CD4-positive, alpha-beta T cell (primary cell): ENCODE measurements around the gene KIF22. TPM values are rescaled to one million over a fixed set of nuclear protein-coding genes. Genes with fewer than 3 reads are reported as not detected.
"Not testable (repeated sequence)": the region's sequence is repeated elsewhere in the genome, so short reads cannot be mapped to it uniquely, and the experiment has no call there.

Experiments
- ATAC-seq: fragments of 200-7000 bp; cut with Tn5 transposase; one replicate; pipeline ENCODE4 v1.10.0; 2022; ENCODE audit warnings: mild to moderate bottlenecking; ENCODE audit not compliant: poor library complexity
- CTCF ChIA-PET: fragments of 350-600 bp; sonication (Branson Sonifier 250); formaldehyde crosslinking; loops from one replicate; lab custom pipeline; 2021; ENCODE audit warnings: antibody characterized with exemption, inconsistent platforms; lab: Charles Lee
- POLR2A ChIA-PET: fragments of 350-600 bp; sonication (Branson Sonifier 250); formaldehyde crosslinking; loops from one replicate; lab custom pipeline; 2021; ENCODE audit warnings: antibody characterized with exemption, inconsistent platforms; lab: Charles Lee
- DNase-seq, 14 experiments: peaks; one replicate each; pipeline ENCODE4 v3.0.0-alpha.2; 2013 to 2020; ENCODE audit warnings: mixed read lengths in 2 of 14
- H3K27ac ChIP-seq, 2 donors: one replicate each; pipeline versions ENCODE4 v1.5.1 to v1.7.0; 2013; ENCODE audit warnings: low read length in 2 of 2, low read depth in 1 of 2, mild to moderate bottlenecking in 1 of 2
- H3K27me3 ChIP-seq, 2 experiments: 1 replicate in 1 of 2; 2 replicates in 1 of 2; pipeline versions ENCODE4 v1.6.1 to v1.7.0; 2013; ENCODE audit warnings: low read length in 2 of 2, control low read depth in 1 of 2, mild to moderate bottlenecking in 1 of 2, moderate library complexity in 1 of 2; ENCODE audit not compliant: insufficient read depth in 2 of 2, control insufficient read depth in 1 of 2
- H3K36me3 ChIP-seq: one replicate; pipeline ENCODE4 v1.6.1; 2013; ENCODE audit warnings: low read length, control low read depth; ENCODE audit not compliant: insufficient read depth
- H3K4me1 ChIP-seq: one replicate; pipeline ENCODE4 v1.6.1; 2013; ENCODE audit warnings: low read length, control low read depth; ENCODE audit not compliant: insufficient read depth
- H3K4me3 ChIP-seq: one replicate; pipeline ENCODE4 v1.5.1; 2013; ENCODE audit warnings: mild to moderate bottlenecking, low read length, moderate library complexity
- H3K9me3 ChIP-seq, 2 experiments: 1 replicate in 1 of 2; 2 replicates in 1 of 2; pipeline versions ENCODE4 v1.6.1 to v1.7.0; 2013; ENCODE audit warnings: low read length in 2 of 2, mild to moderate bottlenecking in 2 of 2, control low read depth in 1 of 2, moderate library complexity in 1 of 2; ENCODE audit not compliant: control insufficient read depth in 1 of 2, insufficient read depth in 1 of 2
- H3K27ac Mint-ChIP-seq: one replicate; pipeline ENCODE4 v1.8.0; 2020; ENCODE audit warnings: mixed read lengths
- H3K27me3 Mint-ChIP-seq: one replicate; pipeline ENCODE4 v1.8.0; 2021; ENCODE audit warnings: mixed read lengths
- H3K36me3 Mint-ChIP-seq: one replicate; pipeline ENCODE4 v1.8.0; 2021; ENCODE audit warnings: low read depth, mixed read lengths
- H3K4me1 Mint-ChIP-seq: one replicate; pipeline ENCODE4 v1.8.0; 2021; ENCODE audit warnings: low read depth, mixed read lengths
- H3K4me3 Mint-ChIP-seq: one replicate; pipeline ENCODE4 v1.8.0; 2020; ENCODE audit warnings: mild to moderate bottlenecking, mixed read lengths
- H3K9me3 Mint-ChIP-seq: one replicate; pipeline ENCODE4 v1.8.0; 2020; ENCODE audit warnings: mixed read lengths
- CTCF ChIP-seq: fragments of 200-600 bp; IDR thresholded peaks from one replicate; pipeline ENCODE4 v1.8.0; 2022; ENCODE audit warnings: antibody characterized with exemption, mild to moderate bottlenecking
- intact Hi-C, 2 experiments: fragments of 100-400 bp; cut with DNase I in 1 of 2; cut with micrococcal nuclease in 1 of 2; formaldehyde crosslinking; loops; one replicate each; pipeline versions ENCODE4 v1.15.1 to v1.9.0; 2023 to 2025; cut with DNase I, micrococcal nuclease
- total RNA-seq, 174 experiments: library from RNA in 2 of 174; stranded (reverse) in 2 of 174; gene quantifications; one replicate each; pipeline ENCODE4 v1.2.3 and lab custom pipeline; 2021 to 2026

The KIF22 gene
- total RNA-seq, 2 experiments from 2014 or later = 99.0 to 101 TPM

GRCh38 chr16:29831490-29831889 is 40.9 kb downstream of the KIF22 start:
- H3K27ac Mint-ChIP-seq = peak overlapping the region; percentile 26
- H3K27me3 ChIP-seq = no peaks in the 10 kb centered on the region
- peaks cover 63% of the 10 kb centered on the region for H3K36me3 Mint-ChIP-seq
- DNase-seq = no peak
- H3K9me3 ChIP-seq = no peaks in the 10 kb centered on the region
- H3K4me3 Mint-ChIP-seq = no peak overlapping the region
- peaks cover 64% of the 10 kb centered on the region for H3K36me3 ChIP-seq
- ATAC-seq = no peak
- intact Hi-C loops = no loop called here
- ChIA-PET POLR2A (no interaction called here), CTCF (no interaction called here)
- peaks cover 42% of the 10 kb centered on the region for H3K4me1 ChIP-seq
- no peaks in the 10 kb centered on the region for H3K9me3 Mint-ChIP-seq
- no peak overlapping the region for H3K27ac ChIP-seq
- H3K27me3 Mint-ChIP-seq = no peaks in the 10 kb centered on the region
- no peak overlapping the region for H3K4me3 ChIP-seq
- H3K4me1 Mint-ChIP-seq = peaks cover 32% of the 10 kb centered on the region
- no peak for TF ChIP-seq CTCF

GRCh38 chr16:29833219-29833618 is 42.7 kb downstream of the KIF22 start:
- H3K4me3 ChIP-seq, intact Hi-C loops, H3K27me3 ChIP-seq, H3K9me3 ChIP-seq, H3K9me3 Mint-ChIP-seq, ATAC-seq, H3K4me3 Mint-ChIP-seq, H3K27ac Mint-ChIP-seq, DNase-seq, H3K27ac ChIP-seq, H3K27me3 Mint-ChIP-seq: not testable (repeated sequence)
- ChIA-PET CTCF (interaction anchor here (0.9 to 2.0 kb wide), 4 partner anchors 15 to 142 kb away, joined by 3 to 5 read pairs (median 4); partner anchors contain the start of gene KIF22), POLR2A (interaction anchor here (1.5 kb wide), 1 partner anchor 26 kb away, joined by 4 read pairs; no protein-coding TSS in a partner anchor)
- Mint-ChIP-seq H3K4me1 (peaks cover 20% of the 10 kb centered on the region), H3K36me3 (peaks cover 78% of the 10 kb centered on the region)
- peaks cover 79% of the 10 kb centered on the region for H3K36me3 ChIP-seq
- H3K4me1 ChIP-seq = peaks cover 25% of the 10 kb centered on the region

- Mint-ChIP-seq H3K27me3 (no peaks in the 10 kb centered on the region), H3K36me3 (peaks cover 86% of the 10 kb centered on the region), H3K4me1 (peaks cover 14% of the 10 kb centered on the region), H3K4me3 (no peak overlapping the region), H3K27ac (no peak overlapping the region), H3K9me3 (no peaks in the 10 kb centered on the region)
- DNase-seq (no peak), ATAC-seq (no peak)
- H3K27me3 ChIP-seq = no peaks in the 10 kb centered on the region
- ChIA-PET POLR2A (interaction anchor here (1.0 to 1.1 kb wide), 2 partner anchors 18 to 26 kb away, joined by 3 read pairs; partner anchors contain the start of gene PAGR1), CTCF (interaction anchor here (0.6 to 2.0 kb wide), 4 partner anchors 14 to 44 kb away, joined by 4 to 5 read pairs (median 4); partner anchors contain the start of gene KIF22)
- no peak overlapping the region for H3K27ac ChIP-seq
- peaks cover 86% of the 10 kb centered on the region for H3K36me3 ChIP-seq
- no peak for TF ChIP-seq CTCF
- no peaks in the 10 kb centered on the region for H3K9me3 ChIP-seq
- intact Hi-C loops = no loop called here
- peaks cover 16% of the 10 kb centered on the region for H3K4me1 ChIP-seq
- H3K4me3 ChIP-seq = no peak overlapping the region
Measured at GRCh38 chr16:29834079-29834478, 43.5 kb downstream of the KIF22 start.

GRCh38 chr16:29835926-29836325 is 45.4 kb downstream of the KIF22 start:
- no peak for DNase-seq
- ChIA-PET CTCF (interaction anchor here (0.6 to 0.7 kb wide), 3 partner anchors 8 to 255 kb away, joined by 3 read pairs; no protein-coding TSS in a partner anchor), POLR2A (no interaction called here)
- Mint-ChIP-seq H3K36me3 (peaks cover 90% of the 10 kb centered on the region), H3K4me3 (no peak overlapping the region), H3K27ac (no peak overlapping the region), H3K9me3 (no peaks in the 10 kb centered on the region), H3K4me1 (peaks cover under 1% of the 10 kb centered on the region), H3K27me3 (no peaks in the 10 kb centered on the region)
- Histone ChIP-seq H3K27me3 (no peaks in the 10 kb centered on the region), H3K27ac (no peak overlapping the region), H3K9me3 (no peaks in the 10 kb centered on the region), H3K4me3 (no peak overlapping the region), H3K36me3 (peaks cover 89% of the 10 kb centered on the region), H3K4me1 (no peaks in the 10 kb centered on the region)
- TF ChIP-seq CTCF = no peak
- ATAC-seq = no peak
- intact Hi-C loops = no loop called here
